ENCODE results near the gene ASB3. TPM values are rescaled to one million over a fixed set of nuclear protein-coding genes. Genes with fewer than 3 reads are reported as not detected.
"Not testable (repeated sequence)": the region's sequence is repeated elsewhere in the genome, so short reads cannot be mapped to it uniquely, and the experiment has no call there.

Gene ASB3
- total and polyA plus RNA-seq, 9 donors: 9.6 to 24.8 (median 19.0) TPM

GRCh38 chr2:53827398-53828175, 40.8 kb upstream of the ASB3 start:
- TF ChIP-seq EP300 (IDR thresholded peaks at IDR 0.05) (no peak), POLR2A (IDR thresholded peaks at IDR 0.05) (no peak), CTCF (IDR thresholded peaks at IDR 0.05) (no peak)
- no peaks in the 10 kb centered on the region for H3K27me3 ChIP-seq
- no peak overlapping the region for H3K4me3 ChIP-seq
- no peaks in the 10 kb centered on the region for H3K9me3 ChIP-seq
- intact Hi-C loops (cut with DNase I): no loop called here
- peaks cover 6% of the 10 kb centered on the region for H3K4me1 ChIP-seq (ENCODE audit: insufficient read depth)
- H3K36me3 ChIP-seq: no peaks in the 10 kb centered on the region
- H3K27ac ChIP-seq: peak overlapping the region in 1 of 2 donors; percentile 11
- no peak for DNase-seq
- WGBS, 3 donors: 45 to 62% (median 54%) methylated on average over 3 of the region's 3 CpGs

DNA sequence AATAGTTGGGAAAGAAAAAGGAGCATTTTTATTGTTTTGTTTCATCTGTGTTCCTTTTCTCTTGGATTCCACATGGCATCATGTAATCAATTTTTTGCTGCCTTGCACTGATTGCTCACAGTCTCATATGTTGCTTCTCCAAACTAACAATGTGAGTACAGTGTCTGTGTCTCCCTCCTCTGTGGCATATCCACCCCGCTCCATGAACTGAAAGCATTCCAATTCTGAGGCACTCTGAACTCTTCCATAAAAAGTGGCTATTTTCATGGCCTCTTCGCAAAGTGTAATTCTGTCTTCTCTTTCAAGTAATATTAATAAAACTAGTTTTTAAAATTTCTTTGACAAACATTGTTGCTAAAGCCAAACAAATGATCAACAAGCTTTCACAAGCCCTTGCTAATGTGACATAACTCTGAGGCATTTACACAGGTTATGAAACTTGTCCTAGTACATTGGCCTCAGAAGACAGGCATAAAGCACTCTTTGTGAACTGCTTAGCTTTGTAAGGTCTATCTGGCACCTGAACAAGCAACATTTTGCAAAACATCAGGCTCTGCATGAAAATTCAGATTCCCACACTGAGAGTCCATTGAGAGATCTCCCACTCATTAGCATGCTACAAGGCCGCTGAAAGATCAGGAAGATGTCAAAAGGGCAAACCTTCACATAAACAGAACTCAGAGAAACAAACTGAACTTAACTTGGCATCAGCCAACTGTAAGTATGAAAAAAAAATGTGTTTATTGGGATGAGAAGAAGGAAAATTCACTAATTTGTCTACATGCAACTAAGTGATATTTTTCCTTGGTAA, 40.0 kb upstream of the ASB3 start:
- H3K27me3 ChIP-seq: no peaks in the 10 kb centered on the region
- no peak for DNase-seq
- H3K4me3 ChIP-seq: no peak overlapping the region
- H3K27ac ChIP-seq: peak overlapping the region in 1 of 2 donors; percentile 11
- no peaks in the 10 kb centered on the region for H3K9me3 ChIP-seq
- H3K4me1 ChIP-seq (ENCODE audit: insufficient read depth): peaks cover 6% of the 10 kb centered on the region
- 12 to 36% (median 13%) methylated on average over 3 of the region's 3 CpGs for WGBS, 3 donors
- TF ChIP-seq EP300 (IDR thresholded peaks at IDR 0.05) (no peak), POLR2A (IDR thresholded peaks at IDR 0.05) (no peak), CTCF (IDR thresholded peaks at IDR 0.05) (no peak)
- intact Hi-C loops (cut with DNase I): no loop called here
- no peaks in the 10 kb centered on the region for H3K36me3 ChIP-seq

- no peak for TF ChIP-seq EP300 (IDR thresholded peaks at IDR 0.05)
- TF ChIP-seq CTCF (IDR thresholded peaks at IDR 0.05): no peak
- TF ChIP-seq POLR2A (IDR thresholded peaks at IDR 0.05): no peak
- Histone ChIP-seq H3K36me3 (no peaks in the 10 kb centered on the region), H3K4me3 (no peak overlapping the region), H3K27ac (no peak overlapping the region), H3K4me1 (ENCODE audit: insufficient read depth) (peaks cover 6% of the 10 kb centered on the region), H3K9me3 (no peaks in the 10 kb centered on the region), H3K27me3 (no peaks in the 10 kb centered on the region)
- no peak for DNase-seq
- WGBS, 3 donors: 45 to 50% (median 49%) methylated on average over 1 of the region's 1 CpG
- intact Hi-C loops (cut with DNase I): no loop called here
Observed at GRCh38 chr2:53826030-53826410, 39.3 kb upstream of the ASB3 start.

GRCh38 chr2:53823639-53824038, 36.9 kb upstream of the ASB3 start:
- H3K4me3 ChIP-seq; H3K4me1 ChIP-seq (ENCODE audit: insufficient read depth); H3K9me3 ChIP-seq; intact Hi-C loops (cut with DNase I); DNase-seq; H3K36me3 ChIP-seq; H3K27me3 ChIP-seq; H3K27ac ChIP-seq: not testable (repeated sequence)
- WGBS, 3 donors: 89 to 92% (median 91%) methylated on average over 9 of the region's 9 CpGs

- no peaks in the 10 kb centered on the region for H3K36me3 ChIP-seq
- no peaks in the 10 kb centered on the region for H3K9me3 ChIP-seq
- no peak overlapping the region for H3K27ac ChIP-seq
- H3K4me3 ChIP-seq: no peak overlapping the region
- intact Hi-C loops (cut with DNase I): no loop called here
- H3K4me1 ChIP-seq (ENCODE audit: insufficient read depth): peaks cover under 1% of the 10 kb centered on the region
- no peak for TF ChIP-seq POLR2A (IDR thresholded peaks at IDR 0.05)
- no peak for TF ChIP-seq EP300 (IDR thresholded peaks at IDR 0.05)
- no peak for TF ChIP-seq CTCF (IDR thresholded peaks at IDR 0.05)
- no peaks in the 10 kb centered on the region for H3K27me3 ChIP-seq
- WGBS, 3 donors: 82 to 89% (median 88%) methylated on average over 6 of the region's 6 CpGs
- no peak for DNase-seq
Observed at GRCh38 chr2:53821810-53822209, 35.1 kb upstream of the ASB3 start.

Measured in ovary (tissue), 9 donors.